ENCODE data around the gene PRDX4.
A peak's percentile ranks its signal among the peaks of the same experiment; 100 is the strongest.
"Not testable (repeated sequence)": the region's sequence is repeated elsewhere in the genome, so short reads cannot be mapped to it uniquely, and the experiment has no call there.

The PRDX4 gene

DNA sequence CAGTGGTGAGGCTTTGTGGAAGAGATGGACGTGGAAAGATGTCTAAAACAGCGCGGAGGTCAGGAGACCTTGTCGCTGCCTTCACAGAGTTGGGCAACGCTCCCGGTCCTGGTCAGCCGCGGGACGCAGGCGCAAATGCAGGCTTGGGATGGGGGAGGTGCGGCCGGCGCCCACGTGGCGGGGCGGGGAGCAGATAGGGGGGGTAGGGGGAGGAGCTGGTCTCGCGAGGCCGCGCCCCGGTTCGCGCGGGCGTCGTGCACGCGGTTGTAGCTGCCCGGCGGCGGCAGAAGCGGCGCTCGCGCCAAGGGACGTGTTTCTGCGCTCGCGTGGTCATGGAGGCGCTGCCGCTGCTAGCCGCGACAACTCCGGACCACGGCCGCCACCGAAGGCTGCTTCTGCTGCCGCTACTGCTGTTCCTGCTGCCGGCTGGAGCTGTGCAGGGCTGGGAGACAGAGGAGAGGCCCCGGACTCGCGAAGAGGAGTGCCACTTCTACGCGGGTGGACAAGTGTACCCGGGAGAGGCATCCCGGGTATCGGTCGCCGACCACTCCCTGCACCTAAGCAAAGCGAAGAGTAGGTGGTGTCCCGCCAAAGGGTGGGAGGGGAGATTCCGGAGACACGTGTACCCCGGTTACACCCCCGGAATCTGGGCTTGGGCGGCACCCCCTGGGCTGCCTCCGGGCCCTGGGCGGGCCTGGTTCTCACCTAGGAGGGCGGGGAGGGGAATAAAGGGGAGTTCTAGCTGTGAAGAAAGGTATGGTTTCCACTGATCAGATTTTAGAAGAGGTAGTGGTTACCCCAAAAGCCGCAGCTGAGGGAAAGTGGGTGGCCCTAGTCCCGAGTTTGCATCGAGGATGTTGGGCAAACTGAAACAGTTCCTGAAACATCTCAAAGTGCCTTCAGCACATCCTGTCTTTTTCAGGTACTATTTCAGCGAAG lies at the start of gene PRDX4:
Gene PRDX4 (plus strand): TSS at position 255 of the 939 bp plus-strand sequence. CDS start 78 bp downstream, at position 333.
- peak; percentile 64 for DNase-seq

DNA sequence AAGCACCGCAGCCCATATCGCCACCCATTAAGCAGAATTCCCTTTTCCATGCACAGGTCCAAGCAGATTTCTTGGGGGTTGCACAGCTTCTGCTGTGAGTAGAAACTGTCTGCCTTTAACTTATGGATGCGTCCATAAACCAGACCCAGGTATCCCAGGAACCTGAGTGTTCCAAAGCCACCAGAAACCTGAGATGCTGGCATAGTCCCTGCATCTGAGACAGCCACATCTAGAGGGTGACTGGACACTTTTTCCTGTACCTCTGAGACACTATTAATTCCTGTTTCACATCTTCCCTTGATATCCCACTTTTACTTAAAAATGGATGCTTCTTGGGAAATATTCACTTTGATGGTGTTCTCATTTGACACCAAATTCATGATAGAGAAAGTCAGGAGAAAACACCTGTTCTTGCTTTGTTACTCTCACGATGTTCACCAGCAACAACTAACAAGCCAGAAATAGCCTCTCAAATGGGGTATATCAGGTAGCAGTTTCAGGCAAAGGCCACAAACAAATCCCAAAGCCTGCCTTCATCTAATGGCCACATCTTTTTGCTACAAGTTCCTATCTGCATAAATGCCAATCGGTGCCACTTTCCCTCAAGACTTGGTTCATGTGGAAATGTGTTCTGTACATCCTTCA lies 45.5 kb upstream of the PRDX4 start:
- DNase-seq, result no peak

DNA sequence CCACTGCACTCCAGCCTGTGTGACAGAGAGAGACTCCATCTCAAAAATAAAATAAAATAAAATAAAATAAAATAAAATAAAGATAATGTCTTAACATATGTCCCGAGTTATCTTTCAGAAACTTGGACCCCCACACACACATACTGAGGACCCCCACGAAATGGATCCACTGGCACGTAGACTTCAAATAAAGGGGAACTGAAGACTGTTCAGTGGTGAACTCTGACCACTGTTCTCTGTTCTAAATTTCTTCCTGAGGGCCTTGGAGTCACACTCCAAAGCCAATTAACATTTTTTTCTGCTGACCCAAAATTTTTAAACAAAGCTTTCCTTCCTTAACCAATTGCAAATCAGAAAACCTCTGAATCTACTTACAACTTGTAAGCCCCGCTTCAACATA lies 43.5 kb upstream of the PRDX4 start:
- DNase-seq, result no peak

DNA sequence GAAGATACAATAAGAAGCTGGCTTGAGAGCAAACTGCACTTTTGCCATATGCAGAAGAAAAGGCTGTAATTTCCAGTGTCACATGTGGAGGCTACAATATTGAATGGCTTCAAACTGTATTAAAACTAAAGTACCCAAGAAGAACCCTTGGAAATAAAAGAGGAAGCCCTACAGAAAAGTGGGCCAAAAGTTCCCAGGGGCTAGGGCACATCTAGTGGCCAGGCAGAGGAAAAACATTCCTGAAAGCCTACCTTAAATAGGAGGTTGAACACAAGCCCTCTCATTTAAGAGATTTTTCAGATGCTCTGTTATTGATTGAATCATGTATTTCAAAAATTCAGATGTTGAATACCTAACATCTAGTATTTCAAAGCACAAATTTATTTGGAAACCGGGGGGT lies 40.6 kb upstream of the PRDX4 start:
- DNase-seq, result no peak

DNA sequence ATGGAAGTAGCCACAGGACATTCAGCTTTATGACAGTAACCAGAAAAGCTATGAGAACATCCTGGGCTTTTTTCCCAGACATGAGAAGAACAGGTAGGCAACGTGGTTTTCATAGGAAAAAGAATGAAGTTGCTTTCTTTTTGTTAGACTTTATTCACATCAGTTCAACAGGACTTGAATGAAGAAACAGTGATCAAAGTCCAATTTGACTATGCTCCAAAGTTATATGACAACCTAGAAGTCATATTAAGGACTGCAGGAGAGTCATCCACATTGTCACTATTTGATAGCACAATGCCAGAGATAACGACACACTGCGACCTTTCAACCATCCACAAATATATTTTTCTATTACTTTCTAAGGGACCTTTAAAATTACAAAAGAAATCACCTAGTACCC lies 39.2 kb upstream of the PRDX4 start:
- no peak for DNase-seq

DNA sequence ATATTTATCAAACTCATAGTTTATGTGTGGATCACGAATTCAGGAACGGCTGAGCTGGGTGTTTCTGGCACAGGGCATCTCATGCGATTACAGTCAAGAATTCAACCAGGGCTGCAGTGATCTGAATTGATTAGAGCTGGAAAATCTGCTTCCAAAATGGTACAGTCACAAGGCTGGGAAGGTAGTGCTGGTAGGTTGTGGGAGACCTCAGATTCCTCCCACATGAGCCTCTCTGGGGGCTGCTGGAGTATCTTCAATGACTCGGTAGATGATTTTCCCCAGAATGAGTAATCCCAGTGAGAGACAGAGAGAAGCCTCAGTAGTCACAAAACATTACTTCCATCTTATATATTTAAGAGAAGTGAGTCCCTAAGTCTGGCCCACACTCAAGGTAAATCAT lies 36.2 kb upstream of the PRDX4 start:
- no peak for DNase-seq

GRCh38 chrX:23633834-23634580 lies 33.3 kb upstream of the PRDX4 start:
- DNase-seq, result no peak

- DNase-seq, result no peak
Measured at GRCh38 chrX:23637187-23637586, 30.1 kb upstream of the PRDX4 start.

DNA sequence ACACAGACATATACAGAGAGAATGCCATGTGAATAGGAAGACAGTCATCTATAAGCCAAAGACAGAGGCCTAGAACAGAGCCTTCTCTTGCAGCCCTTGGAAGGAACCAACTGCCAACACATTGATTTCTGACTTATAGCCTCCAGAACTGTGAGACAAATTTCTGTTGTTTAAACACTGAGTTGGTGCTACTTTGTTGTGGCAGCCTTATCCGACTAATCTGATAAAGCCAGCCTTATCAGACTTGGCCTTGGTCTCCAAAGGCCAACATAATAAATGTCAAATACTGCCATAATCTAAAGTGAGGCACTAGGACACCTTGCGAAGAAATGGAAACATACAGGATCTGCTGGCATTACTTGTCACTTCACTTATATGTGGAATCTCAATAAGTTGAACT lies 24.3 kb upstream of the PRDX4 start:
- DNase-seq, result no peak

DNA sequence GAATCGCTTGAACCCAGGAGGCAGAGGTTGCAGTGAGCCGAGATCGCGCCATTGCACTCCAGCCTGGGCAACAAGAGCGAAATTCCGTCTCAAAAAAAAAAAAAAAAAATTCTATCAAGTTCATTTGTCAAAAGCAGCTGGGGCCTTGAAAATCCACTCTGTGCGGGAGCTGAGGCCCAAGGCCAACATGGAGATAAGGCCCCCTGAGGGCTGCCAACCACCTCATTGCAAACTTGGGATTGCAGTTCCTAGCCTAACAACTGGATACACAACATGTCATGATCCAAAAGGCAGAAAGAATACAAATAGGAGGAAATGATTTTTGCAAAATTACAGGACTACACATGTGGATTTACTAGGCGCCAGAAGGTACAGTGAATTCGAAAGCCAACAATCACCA lies 22.5 kb upstream of the PRDX4 start:
- DNase-seq, result no peak

- DNase-seq, result no peak
Measured at GRCh38 chrX:23656091-23656490, 11.2 kb upstream of the PRDX4 start.

DNA sequence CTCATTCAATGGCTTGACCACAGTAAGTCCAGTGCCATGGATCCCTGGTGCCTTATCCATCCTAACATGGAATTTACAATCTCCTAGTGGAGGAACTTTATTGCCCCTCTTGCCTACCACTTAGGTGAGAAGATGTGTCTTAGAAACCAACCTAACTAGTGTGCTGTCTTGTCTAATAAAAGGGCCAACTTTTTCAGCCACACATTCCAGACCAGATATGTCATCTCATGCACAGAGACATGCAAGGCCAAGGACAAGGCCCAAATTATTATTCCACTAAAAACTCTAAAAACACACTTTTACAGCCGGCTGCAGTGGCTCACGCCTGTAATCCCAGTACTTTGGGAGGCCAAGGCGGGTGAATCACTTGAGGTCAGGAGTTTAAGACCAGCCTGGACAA lies 10.6 kb upstream of the PRDX4 start:
- no peak for DNase-seq

GRCh38 chrX:23659339-23659738 lies 8.0 kb upstream of the PRDX4 start:
- no peak for DNase-seq

GRCh38 chrX:23660083-23660765 lies 7.1 kb upstream of the PRDX4 start:
- not testable (repeated sequence) for DNase-seq

DNA sequence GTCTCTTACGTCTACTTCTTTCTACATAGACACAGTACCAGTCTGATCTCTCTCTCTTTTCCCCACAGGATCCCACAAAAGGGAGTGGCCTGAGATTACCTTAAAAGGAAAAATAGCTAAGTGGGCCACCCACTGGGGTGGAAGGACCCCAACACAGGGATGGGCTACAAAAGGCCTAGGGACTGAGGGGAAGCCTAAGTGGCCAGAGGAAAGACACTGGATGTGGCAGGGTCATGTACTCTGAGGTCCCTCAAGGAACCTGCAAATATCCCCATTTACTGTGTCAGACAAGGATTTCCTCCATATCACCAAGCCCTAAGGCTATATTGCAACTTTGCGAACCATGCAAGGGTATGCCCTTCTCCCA lies 6.5 kb upstream of the PRDX4 start:
- no peak for DNase-seq

GRCh38 chrX:23661671-23662070 lies 5.6 kb upstream of the PRDX4 start:
- DNase-seq, result no peak

- no peak for DNase-seq
Measured at GRCh38 chrX:23662187-23662586, 5.1 kb upstream of the PRDX4 start.

DNA sequence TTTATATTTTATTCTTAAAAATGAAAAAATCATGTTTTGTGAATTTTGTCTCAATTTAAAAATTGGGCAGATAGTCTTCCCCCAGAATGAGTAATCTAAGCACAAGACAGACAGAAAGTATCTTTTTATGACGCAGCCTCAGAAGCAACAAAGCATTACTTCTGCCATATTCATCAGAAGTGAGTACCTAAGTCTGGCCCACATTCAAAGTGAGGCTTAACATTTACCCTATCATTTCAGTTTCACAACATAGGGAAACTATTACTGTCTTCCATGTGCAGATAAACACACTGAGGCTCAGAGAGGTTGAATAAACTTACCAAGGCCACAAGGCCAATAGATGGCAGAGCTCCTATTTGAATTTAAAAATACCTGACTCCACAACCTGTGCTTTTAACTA lies 4.4 kb upstream of the PRDX4 start:
- no peak for DNase-seq

GRCh38 chrX:23664496-23664895 lies 2.8 kb upstream of the PRDX4 start:
- no peak for DNase-seq

GRCh38 chrX:23666282-23666681 lies 1.0 kb upstream of the PRDX4 start:
- no peak for DNase-seq

DNA sequence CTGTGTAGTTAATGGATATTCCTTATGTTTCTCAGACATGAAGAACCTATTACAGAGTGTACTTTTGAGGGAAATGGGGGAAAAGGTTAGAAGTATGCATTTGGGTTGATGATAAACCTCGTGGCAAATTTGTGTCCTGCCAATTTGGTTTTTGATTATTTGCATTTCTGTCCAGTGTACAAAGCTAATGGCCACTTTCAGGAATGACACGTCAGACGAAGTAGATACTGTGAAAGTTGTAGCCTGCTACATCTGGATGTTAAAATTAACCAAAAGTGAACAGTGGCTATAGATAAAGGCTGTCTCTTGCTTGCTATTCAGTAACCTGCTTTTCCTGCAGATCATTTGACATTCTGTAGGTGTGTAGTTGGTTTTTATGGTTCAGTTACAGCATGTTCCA lies 1.0 kb downstream of the PRDX4 start:
- no peak for DNase-seq

GRCh38 chrX:23670528-23670927 lies 3.2 kb downstream of the PRDX4 start:
- DNase-seq, result no peak

DNA sequence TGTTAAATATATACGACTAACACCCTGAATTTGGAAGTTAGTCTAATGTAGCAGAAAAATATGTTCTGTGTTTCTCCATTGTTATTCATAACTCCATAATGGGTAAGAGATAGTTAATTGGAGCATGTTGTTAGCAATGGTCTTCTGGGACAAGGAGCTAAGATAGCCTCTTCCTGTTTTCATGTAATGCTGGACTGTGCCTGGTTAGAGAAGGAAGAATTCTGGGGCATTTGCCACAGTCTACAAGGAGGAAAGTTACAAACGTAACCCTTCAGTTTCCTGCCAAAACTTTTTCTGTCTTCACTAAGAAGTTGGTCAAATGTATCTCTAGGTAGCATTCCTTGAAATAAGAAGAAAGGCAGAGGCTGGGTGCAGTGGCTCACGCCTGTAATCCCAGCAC lies 5.8 kb downstream of the PRDX4 start:
- no peak for DNase-seq

Data from activated effector memory CD4-positive, alpha-beta T cell treated with Interleukin-2 at 50 U/mL for 16 hours (primary cell).